Muscle layer of colon (tissue), 2 donors: ENCODE data around the gene KCNT2.

Experiments
- H3K27ac ChIP-seq: one replicate; pipeline ENCODE4 v1.7.0; 2013; ENCODE audit warnings: low read depth, mild to moderate bottlenecking, low read length, moderate library complexity
- H3K27me3 ChIP-seq, 2 donors: one replicate each; pipeline ENCODE4 v1.7.0; 2013; ENCODE audit warnings: low read length in 2 of 2, mild to moderate bottlenecking in 2 of 2; ENCODE audit not compliant: insufficient read depth in 2 of 2, control insufficient read depth in 1 of 2
- H3K36me3 ChIP-seq: one replicate; pipeline ENCODE4 v1.7.0; 2013; ENCODE audit warnings: mild to moderate bottlenecking, low read length; ENCODE audit not compliant: insufficient read depth
- H3K4me1 ChIP-seq: one replicate; pipeline ENCODE4 v1.7.0; 2013; ENCODE audit warnings: mild to moderate bottlenecking, low read length; ENCODE audit not compliant: insufficient read depth
- H3K4me3 ChIP-seq, 2 donors: one replicate each; pipeline ENCODE4 v1.7.0; 2013; ENCODE audit warnings: low read length in 2 of 2, low read depth in 1 of 2, mild to moderate bottlenecking in 1 of 2, moderate library complexity in 1 of 2
- H3K9ac ChIP-seq: one replicate; pipeline ENCODE4 v1.7.0; 2013; ENCODE audit warnings: low read length
- H3K9me3 ChIP-seq: one replicate; pipeline ENCODE4 v1.7.0; 2013; ENCODE audit warnings: mild to moderate bottlenecking, low read length
- donor health status: abdominal sarcoma.
- donor health status: Adenocarcinoma of cecum.

The KCNT2 gene

DNA sequence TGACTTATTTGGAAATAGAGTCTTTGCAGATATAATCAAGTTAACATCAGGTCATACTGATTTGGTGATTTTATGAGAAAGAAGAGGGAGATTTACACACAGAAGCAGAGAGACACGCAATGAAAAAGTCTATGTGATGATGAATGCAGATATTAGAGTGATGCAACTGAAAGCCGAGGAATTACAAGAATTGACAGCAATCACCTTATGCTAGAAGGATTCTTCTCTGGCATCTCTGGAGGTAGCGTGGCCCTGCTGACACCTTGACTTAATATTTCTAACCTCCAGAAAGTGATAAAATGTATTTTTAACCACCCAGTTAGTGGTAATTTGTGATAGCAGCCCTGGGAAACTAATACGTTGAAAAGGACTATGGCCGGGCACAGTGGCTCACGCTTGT is 29.4 kb upstream of the KCNT2 start:
- no peaks in the 10 kb centered on the region for H3K36me3 ChIP-seq
- no peak overlapping the region for H3K27ac ChIP-seq
- H3K9me3 ChIP-seq, result no peaks in the 10 kb centered on the region
- no peak overlapping the region for H3K4me3 ChIP-seq
- H3K4me1 ChIP-seq, result no peaks in the 10 kb centered on the region
- no peaks in the 10 kb centered on the region for H3K27me3 ChIP-seq
- H3K9ac ChIP-seq, result no peak overlapping the region

DNA sequence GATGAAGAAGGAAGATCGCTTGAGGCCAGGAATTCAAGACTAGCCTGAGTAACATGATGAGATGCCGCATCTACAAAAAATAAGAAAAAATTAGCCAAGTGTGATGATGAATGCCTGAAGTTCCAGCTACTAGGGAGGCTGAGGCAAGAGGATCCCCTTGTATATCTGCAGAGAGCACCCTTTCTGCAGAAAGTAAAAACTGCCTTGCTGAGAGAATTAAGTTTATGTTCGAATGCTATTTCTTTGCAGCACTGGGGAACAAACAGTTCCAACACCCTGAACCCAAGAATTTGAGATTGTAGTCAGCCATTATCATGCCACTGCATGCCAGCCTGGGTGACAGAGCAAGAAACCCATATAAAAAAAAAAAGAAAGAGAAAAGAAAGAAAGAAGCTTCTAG is 20.6 kb upstream of the KCNT2 start:
- Histone ChIP-seq H3K36me3 (no peaks in the 10 kb centered on the region), H3K27ac (no peak overlapping the region), H3K4me3 (no peak overlapping the region), H3K27me3 (no peaks in the 10 kb centered on the region), H3K9ac (no peak overlapping the region), H3K4me1 (no peaks in the 10 kb centered on the region), H3K9me3 (no peaks in the 10 kb centered on the region)

DNA sequence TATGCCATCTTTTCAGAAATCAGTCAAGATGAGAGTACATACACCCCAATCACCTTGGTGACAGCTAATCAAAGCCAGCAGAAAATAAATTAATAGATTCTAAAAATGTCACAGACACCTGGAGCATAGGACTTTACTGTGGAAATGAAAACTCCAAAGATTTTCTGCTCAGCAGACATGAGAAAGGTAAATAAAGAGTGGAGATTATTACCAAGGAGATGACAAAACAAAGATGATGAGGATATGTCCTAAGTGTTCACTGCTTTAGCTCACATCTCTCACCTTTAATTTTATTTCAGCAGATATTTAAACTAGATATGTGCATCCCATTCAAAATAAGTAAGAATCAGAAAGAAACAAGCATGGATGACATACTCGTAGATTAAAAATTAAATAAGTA is 14.8 kb upstream of the KCNT2 start:
- H3K9ac ChIP-seq, result no peak overlapping the region
- H3K4me1 ChIP-seq, result no peaks in the 10 kb centered on the region
- H3K9me3 ChIP-seq, result no peaks in the 10 kb centered on the region
- H3K4me3 ChIP-seq, result no peak overlapping the region
- no peak overlapping the region for H3K27ac ChIP-seq
- no peaks in the 10 kb centered on the region for H3K27me3 ChIP-seq
- no peaks in the 10 kb centered on the region for H3K36me3 ChIP-seq

DNA sequence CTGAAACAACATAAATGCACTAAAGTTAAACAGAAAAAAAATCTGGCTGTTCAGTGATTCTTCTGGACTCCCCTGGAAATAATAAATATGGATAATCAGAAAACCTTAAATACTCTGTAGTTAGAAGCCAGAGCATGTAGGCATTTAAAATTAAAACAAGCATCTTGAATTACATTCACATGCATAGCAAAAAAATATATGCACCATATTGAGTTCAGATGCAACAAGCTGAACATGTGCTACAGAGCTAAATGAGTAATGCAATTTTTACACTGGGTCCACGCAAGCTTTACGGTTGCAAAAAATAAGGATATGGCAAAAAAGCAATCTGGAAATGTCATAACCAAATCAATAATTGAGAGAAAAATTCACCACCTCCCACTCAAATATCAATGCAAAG is 11.5 kb upstream of the KCNT2 start:
- Histone ChIP-seq H3K9me3 (no peaks in the 10 kb centered on the region), H3K4me3 (no peak overlapping the region), H3K27ac (no peak overlapping the region), H3K27me3 (no peaks in the 10 kb centered on the region), H3K4me1 (no peaks in the 10 kb centered on the region), H3K36me3 (no peaks in the 10 kb centered on the region), H3K9ac (no peak overlapping the region)

DNA sequence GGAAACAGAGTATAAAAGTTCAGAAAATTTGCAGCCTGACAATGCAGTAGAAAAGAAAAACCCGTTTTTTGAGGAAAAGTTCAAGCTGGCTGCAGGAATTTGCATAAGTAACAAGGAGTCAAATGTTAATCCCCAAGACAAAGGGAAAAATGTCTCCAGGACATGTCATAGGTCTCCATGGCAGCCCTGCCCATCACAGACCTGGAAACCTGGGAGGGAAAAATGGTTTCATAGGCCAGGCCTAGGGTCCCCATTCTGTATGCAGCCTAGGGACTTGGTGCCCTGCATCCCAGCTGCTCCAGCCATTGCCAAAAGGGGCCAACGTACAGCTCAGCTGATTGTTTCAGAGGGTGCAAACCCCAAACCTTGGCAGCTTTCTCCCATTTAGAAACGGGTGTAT is 3.6 kb upstream of the KCNT2 start:
- H3K4me1 ChIP-seq, result peaks cover 5% of the 10 kb centered on the region
- no peaks in the 10 kb centered on the region for H3K9me3 ChIP-seq
- no peaks in the 10 kb centered on the region for H3K27me3 ChIP-seq
- H3K9ac ChIP-seq, result no peak overlapping the region
- H3K4me3 ChIP-seq, result no peak overlapping the region
- no peak overlapping the region for H3K27ac ChIP-seq
- H3K36me3 ChIP-seq, result no peaks in the 10 kb centered on the region

DNA sequence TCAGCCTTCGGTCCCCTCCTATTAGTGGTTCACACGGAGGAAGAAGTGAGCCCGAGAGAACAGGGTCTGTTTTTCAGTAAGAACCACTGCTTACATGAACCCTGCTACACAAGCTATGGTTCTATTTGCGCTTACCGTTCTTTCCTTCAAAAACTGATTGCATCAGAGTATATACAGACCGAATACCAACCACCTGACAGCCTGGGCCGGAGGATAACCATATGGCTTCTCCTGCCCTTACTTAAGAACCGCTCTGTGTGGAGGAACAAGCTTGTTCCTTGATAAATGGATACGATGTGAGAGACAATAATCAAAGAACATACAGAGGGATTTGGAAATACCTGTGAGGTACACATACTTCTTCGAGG is 1.1 kb upstream of the KCNT2 start:
- Histone ChIP-seq H3K4me3 (peak overlapping the region in 1 of 2 donors; percentile 75), H3K9me3 (no peaks in the 10 kb centered on the region), H3K9ac (no peak overlapping the region)

DNA sequence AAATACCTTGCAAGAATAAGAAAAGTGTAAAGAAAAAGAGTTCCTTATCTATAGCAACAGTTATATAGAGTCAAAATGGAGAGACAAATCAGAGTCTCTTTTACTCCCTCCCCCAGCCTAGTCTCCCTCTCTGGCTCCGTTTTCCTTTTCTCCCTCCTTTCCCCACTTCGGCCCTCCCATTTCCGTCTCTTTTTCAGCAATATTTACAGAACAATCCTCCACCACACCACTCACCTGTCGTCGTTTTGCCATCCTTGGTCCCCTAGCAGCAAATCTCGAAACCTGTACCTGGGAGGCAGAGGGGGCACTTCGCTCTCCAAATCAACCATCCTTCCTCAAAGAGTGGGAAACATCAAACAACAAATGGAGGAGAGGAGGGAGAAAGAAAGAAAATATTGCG is 259 bp downstream of the KCNT2 start:
- Histone ChIP-seq H3K36me3 (no peaks in the 10 kb centered on the region), H3K4me3 (peak overlapping the region; percentile 49 to 75), H3K27me3 (no peaks in the 10 kb centered on the region), H3K9ac (peak overlapping the region; percentile 38), H3K9me3 (no peaks in the 10 kb centered on the region), H3K4me1 (peaks cover 5% of the 10 kb centered on the region), H3K27ac (no peak overlapping the region)

More for the DNA sequence above, 1.1 kb upstream of the KCNT2 start:
- Histone ChIP-seq H3K27ac (peak overlapping the region; percentile 17), H3K4me1 (peaks cover 5% of the 10 kb centered on the region), H3K36me3 (no peaks in the 10 kb centered on the region), H3K27me3 (no peaks in the 10 kb centered on the region)

DNA sequence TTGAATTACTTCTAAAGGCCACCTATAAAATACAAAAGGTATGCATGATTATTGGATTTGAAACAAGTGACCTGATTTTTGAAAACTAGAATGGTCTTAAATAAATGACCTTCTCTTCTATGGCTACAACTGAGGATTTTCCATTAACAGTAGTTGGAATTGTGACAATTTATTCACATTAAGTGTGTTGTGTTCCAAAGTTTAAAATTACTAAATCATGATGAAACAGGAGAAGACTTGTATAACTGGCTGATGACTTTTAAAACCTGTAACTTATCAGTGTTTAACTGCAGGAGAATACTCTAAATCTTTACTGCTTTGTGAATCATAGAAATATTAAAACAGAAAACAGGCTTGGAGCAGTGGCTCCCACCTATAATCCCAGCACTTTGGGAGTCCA is 4.6 kb downstream of the KCNT2 start:
- Histone ChIP-seq H3K36me3 (no peaks in the 10 kb centered on the region), H3K27me3 (no peaks in the 10 kb centered on the region), H3K9me3 (no peaks in the 10 kb centered on the region), H3K4me1 (peaks cover 5% of the 10 kb centered on the region), H3K27ac (no peak overlapping the region), H3K9ac (no peak overlapping the region), H3K4me3 (no peak overlapping the region)

DNA sequence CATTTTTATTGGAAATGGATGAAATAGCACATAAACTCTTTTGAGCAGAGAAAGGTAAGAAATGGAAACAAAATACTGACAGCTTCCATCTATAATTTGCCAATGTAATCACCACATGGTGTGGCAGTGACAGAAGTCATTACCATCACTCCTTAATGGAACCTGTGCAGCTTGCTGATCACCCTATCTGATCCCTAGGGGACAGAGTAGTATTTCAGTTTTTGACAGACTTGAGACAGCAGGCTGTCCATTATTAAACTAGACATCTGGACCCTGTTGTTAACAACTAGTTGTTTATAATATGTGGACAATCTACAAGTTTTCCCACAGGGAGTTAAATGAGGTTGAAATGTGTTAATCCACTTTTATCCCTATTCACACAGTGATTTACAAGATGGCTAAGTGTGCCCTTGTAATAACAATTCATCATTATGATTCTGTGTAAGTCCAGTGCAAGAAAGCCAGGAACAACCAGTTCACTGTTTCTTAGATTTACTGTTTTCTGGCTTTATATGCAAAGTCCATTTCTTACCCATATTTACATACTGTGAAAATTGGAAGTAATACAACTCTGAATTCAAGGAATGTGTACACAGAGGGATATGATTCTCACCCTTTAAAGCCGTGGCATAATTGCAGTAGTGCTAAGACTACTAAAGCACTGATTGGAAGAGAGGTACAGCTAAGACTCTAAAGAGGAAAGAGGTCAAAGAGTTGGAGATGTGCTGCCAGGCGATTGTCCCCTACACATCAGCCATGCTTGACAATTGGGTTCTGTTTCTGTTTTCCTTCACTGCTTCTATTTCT is 9.1 kb downstream of the KCNT2 start:
- H3K36me3 ChIP-seq, result no peaks in the 10 kb centered on the region
- no peaks in the 10 kb centered on the region for H3K9me3 ChIP-seq
- no peaks in the 10 kb centered on the region for H3K27me3 ChIP-seq
- H3K27ac ChIP-seq, result no peak overlapping the region
- H3K4me3 ChIP-seq, result no peak overlapping the region
- H3K9ac ChIP-seq, result no peak overlapping the region
- H3K4me1 ChIP-seq, result no peaks in the 10 kb centered on the region

DNA sequence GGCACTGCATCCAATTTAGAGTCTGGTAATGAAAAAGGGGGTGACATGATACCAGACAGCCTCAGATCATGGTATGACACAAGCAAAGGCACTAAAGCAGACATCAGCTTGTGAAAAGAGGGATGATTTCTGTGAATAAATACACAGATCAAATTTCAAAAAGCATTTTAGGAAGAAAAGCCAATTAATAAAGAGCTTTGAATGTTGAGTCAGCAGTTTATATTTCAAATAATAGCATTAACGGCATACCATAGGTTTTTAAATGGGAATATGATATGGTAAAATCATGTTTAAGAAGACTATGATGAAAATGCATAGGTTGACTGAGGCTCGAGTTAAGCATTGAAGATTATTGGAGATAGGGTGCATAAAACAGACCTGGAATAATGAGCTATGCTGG is 13.5 kb downstream of the KCNT2 start:
- Histone ChIP-seq H3K27ac (no peak overlapping the region), H3K4me3 (no peak overlapping the region), H3K4me1 (no peaks in the 10 kb centered on the region), H3K27me3 (no peaks in the 10 kb centered on the region), H3K9ac (no peak overlapping the region), H3K36me3 (no peaks in the 10 kb centered on the region), H3K9me3 (no peaks in the 10 kb centered on the region)

DNA sequence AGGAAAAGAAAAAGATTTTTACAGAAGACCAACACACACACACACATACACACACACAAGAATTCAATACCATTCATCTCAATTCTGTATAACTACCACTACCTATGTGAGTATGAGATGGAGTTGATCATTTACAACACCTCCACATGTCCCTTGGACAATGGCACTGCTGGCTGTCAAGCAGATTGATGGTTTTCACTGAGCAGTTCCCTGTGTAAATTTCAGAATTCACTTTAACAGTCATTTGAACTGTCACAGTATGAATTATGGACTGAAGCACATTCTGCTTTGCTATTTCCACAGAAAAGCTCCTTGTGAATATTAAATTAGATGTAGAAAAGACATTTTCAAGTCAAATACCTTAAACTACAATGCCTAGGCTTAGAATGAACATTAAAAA is 14.3 kb downstream of the KCNT2 start:
- H3K36me3 ChIP-seq, result no peaks in the 10 kb centered on the region
- H3K4me3 ChIP-seq, result no peak overlapping the region
- H3K9ac ChIP-seq, result no peak overlapping the region
- no peak overlapping the region for H3K27ac ChIP-seq
- H3K27me3 ChIP-seq, result no peaks in the 10 kb centered on the region
- H3K4me1 ChIP-seq, result no peaks in the 10 kb centered on the region
- no peaks in the 10 kb centered on the region for H3K9me3 ChIP-seq

DNA sequence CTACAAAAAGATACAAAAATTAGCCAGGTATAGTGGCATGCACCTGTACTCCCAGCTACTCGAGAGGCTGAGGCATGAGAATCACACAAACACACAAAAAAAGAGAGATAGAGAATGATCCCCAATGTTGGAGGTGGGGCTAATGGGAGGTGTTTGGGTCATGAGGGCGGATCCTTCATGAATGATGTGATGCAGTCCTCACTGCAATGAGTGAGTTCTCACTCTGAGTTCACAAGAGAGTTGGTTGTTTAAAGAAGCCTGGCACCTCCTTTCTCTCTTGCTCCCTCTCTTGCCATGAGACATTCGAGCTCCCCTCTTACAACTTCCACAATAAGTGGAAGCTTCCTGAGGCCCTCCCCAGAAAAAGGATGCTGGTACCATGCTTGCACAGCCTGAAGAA is 17.3 kb downstream of the KCNT2 start:
- Histone ChIP-seq H3K9me3 (no peaks in the 10 kb centered on the region), H3K27me3 (no peaks in the 10 kb centered on the region), H3K4me1 (no peaks in the 10 kb centered on the region), H3K9ac (no peak overlapping the region), H3K4me3 (no peak overlapping the region), H3K27ac (no peak overlapping the region), H3K36me3 (no peaks in the 10 kb centered on the region)
